Left cardiac atrium (tissue), 2 donors: Measurements from ENCODE around the gene EPHA8. TPM values are rescaled to one million over a fixed set of nuclear protein-coding genes. Genes with fewer than 3 reads are reported as not detected.

Experiments
- microRNA-seq, 2 donors: library from miRNA; unstranded; fragments of <30 nt; microRNA quantifications; one replicate each; pipeline ENCODE4 v1.2.0, GENCODE V29; 2020
- total RNA-seq, 2 donors: library from RNA; stranded (reverse); fragmentation: NEBNext Ultra II Directional; extraction: Animal tissue kit (Norgen Biotek cat#: 25700); gene quantifications; one replicate each; pipeline ENCODE4 v1.2.1, GENCODE V29; 2021
- donor health status: DM: no; HTN: yes; CAD: no; lungs with severe emphysema.
- donor health status: DM: yes; HTN: yes; CAD: no.

EPHA8 gene
- total RNA-seq, 2 donors from 2014 or later, result not detected

Small RNA genes lying within 50 kb of the gene (microRNA-seq; reads per million reads assigned to microRNA genes)
- gene MIR6127, result 0 reads per million in 2 donors

Other genes with a start within 250 kb of the EPHA8 start
- gene ZBTB40, start 111.6 kb upstream of the EPHA8 start, total RNA-seq, result 10 to 100 TPM; 11.1 to 13.5 TPM
- gene C1QA, start 73.1 kb downstream of the EPHA8 start, total RNA-seq, result 100 to 1,000 TPM in 1 of 2 donors, 10 to 100 TPM in 1; 95.9 to 254 TPM
- gene C1QC, start 80.1 kb downstream of the EPHA8 start, total RNA-seq, result 100 to 1,000 TPM; 121 to 292 TPM
- 100 to 1,000 TPM; 133 to 356 TPM for gene C1QB, start 89.7 kb downstream of the EPHA8 start, total RNA-seq
- 1 to 10 TPM; 2.9 to 4.3 TPM for gene EPHB2, start 147.3 kb downstream of the EPHA8 start, total RNA-seq